Breast epithelium (tissue), 3 donors: ENCODE measurements around the gene AURKA.

Experiments used
- POLR2A ChIP-seq: fragments of 450-650 bp; IDR thresholded peaks from one replicate; pipeline ENCODE4 v1.6.1; 2016; ENCODE audit warnings: antibody characterized with exemption, mild to moderate bottlenecking, moderate library complexity
- TF ChIP-seq, protein P1 (sequence below), 3 donors: fragments of 450-650 bp; IDR thresholded peaks; one replicate each; pipeline ENCODE4 v1.5.1; 2016 to 2017; ENCODE audit warnings: antibody characterized with exemption in 3 of 3, mild to moderate bottlenecking in 3 of 3, moderate library complexity in 3 of 3

DNA sequence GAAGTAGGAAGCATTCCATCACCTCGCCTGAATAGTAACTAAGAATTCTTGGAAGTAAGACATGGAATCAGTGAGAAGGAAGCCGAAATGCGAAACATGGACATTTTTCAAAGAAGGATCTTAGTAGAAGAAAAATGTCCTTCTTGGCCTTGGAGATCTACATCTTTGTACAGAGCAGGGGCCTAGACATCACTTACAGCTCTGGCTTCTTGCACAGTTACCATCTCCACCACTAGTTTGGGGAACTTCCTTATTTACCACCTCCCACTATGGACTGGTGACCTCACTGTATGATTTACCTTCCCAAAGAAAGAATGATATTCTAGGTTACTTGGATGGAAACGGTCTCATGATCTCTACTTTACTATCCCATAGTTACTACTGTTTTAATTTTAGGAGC lies 35.8 kb upstream of the AURKA start:
- no peak for TF ChIP-seq POLR2A
- TF ChIP-seq, protein P1, sequence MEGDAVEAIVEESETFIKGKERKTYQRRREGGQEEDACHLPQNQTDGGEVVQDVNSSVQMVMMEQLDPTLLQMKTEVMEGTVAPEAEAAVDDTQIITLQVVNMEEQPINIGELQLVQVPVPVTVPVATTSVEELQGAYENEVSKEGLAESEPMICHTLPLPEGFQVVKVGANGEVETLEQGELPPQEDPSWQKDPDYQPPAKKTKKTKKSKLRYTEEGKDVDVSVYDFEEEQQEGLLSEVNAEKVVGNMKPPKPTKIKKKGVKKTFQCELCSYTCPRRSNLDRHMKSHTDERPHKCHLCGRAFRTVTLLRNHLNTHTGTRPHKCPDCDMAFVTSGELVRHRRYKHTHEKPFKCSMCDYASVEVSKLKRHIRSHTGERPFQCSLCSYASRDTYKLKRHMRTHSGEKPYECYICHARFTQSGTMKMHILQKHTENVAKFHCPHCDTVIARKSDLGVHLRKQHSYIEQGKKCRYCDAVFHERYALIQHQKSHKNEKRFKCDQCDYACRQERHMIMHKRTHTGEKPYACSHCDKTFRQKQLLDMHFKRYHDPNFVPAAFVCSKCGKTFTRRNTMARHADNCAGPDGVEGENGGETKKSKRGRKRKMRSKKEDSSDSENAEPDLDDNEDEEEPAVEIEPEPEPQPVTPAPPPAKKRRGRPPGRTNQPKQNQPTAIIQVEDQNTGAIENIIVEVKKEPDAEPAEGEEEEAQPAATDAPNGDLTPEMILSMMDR (IDR thresholded peaks at IDR 0.05), result no peak
